IMR-90 (cell line): ENCODE data around the gene CTDSP1. TPM values are rescaled to one million over a fixed set of nuclear protein-coding genes. Genes with fewer than 3 reads are reported as not detected.

Experiments used
- microRNA-seq, 2 experiments: library from miRNA; stranded (forward) in 1 of 2; unstranded in 1 of 2; fragments of 10-50 nt in 1 of 2; fragments of <30 nt in 1 of 2; gene quantifications in 1 of 2; microRNA quantifications in 1 of 2; one replicate each; pipeline versions ENCODE3 to v1.1.0; 2013 to 2020; ENCODE audit not compliant: insufficient read depth in 1 of 2, insufficient read length in 1 of 2, unreplicated experiment in 1 of 2
- polyA plus RNA-seq, 3 experiments: library from polyadenylated mRNA; depleted of rRNA; stranded (reverse); fragments of >200 nt; gene quantifications; 2 replicates each; pipeline ENCODE4 v1.2.3, GENCODE V29; 2012; ENCODE audit warnings: low replicate concordance in 1 of 3
- small RNA-seq, 5 experiments: library from RNA; depleted of rRNA; stranded (forward); fragments of <200 nt; gene quantifications; one replicate each; pipeline ENCODE3, GENCODE V24; 2012
- total RNA-seq: library from RNA; depleted of rRNA; stranded (reverse); fragments of >200 nt; gene quantifications from 2 replicates; pipeline ENCODE4 v1.2.3, GENCODE V29; 2012; rRNA removed

CTDSP1 gene
- total and polyA plus RNA-seq, 2 of the 4 experiments (the other 2 are of a cell fraction), result 19.7 to 64.3 TPM

Small RNA genes lying within 50 kb of the gene (microRNA-seq; reads per million reads assigned to microRNA genes)
- gene MIR26B, result 2,109 to 15,553 reads per million in 2 experiments

Small RNA genes lying within 50 kb of the gene (small RNA-seq; reads per million reads assigned to genes)
- gene MIR26B, result 91.9 to 24,426 (median 8,070) reads per million in 5 experiments

Other genes with a start within 250 kb of the CTDSP1 start
- not detected in 2 replicates for gene CXCR1, start 232.9 kb upstream of the CTDSP1 start, total RNA-seq
- gene CXCR1, start 232.9 kb upstream of the CTDSP1 start, polyA plus RNA-seq (2012; rRNA removed), result not detected in 2 replicates
- gene ARPC2, start 182.7 kb upstream of the CTDSP1 start, total RNA-seq, result 635 and 696 TPM in 2 replicates
- 544 and 561 TPM in 2 replicates for gene ARPC2, start 182.7 kb upstream of the CTDSP1 start, polyA plus RNA-seq (2012; rRNA removed)
- under 0.01 TPM in 1 of 2 replicates, not detected in the other for gene GPBAR1, start 138.9 kb upstream of the CTDSP1 start, total RNA-seq
- 0.13 and 0.21 TPM in 2 replicates for gene GPBAR1, start 138.9 kb upstream of the CTDSP1 start, polyA plus RNA-seq (2012; rRNA removed)
- gene AAMP, start 129.7 kb upstream of the CTDSP1 start, total RNA-seq, result 112 and 118 TPM in 2 replicates
- gene AAMP, start 129.7 kb upstream of the CTDSP1 start, polyA plus RNA-seq (2012; rRNA removed), result 104 and 108 TPM in 2 replicates
- 19.2 and 22.2 TPM in 2 replicates for gene PNKD, start 129.3 kb upstream of the CTDSP1 start, total RNA-seq
- gene PNKD, start 129.3 kb upstream of the CTDSP1 start, polyA plus RNA-seq (2012; rRNA removed), result 68.5 and 70.1 TPM in 2 replicates
- gene TMBIM1, start 107.4 kb upstream of the CTDSP1 start, total RNA-seq, result 78.6 and 102 TPM in 2 replicates
- 81.2 and 84.6 TPM in 2 replicates for gene TMBIM1, start 107.4 kb upstream of the CTDSP1 start, polyA plus RNA-seq (2012; rRNA removed)
- gene CATIP, start 43.0 kb upstream of the CTDSP1 start, total RNA-seq, result not detected in 2 replicates
- not detected in 2 replicates for gene CATIP, start 43.0 kb upstream of the CTDSP1 start, polyA plus RNA-seq (2012; rRNA removed)
- gene SLC11A1, start 17.6 kb upstream of the CTDSP1 start, total RNA-seq, result under 0.01 TPM in 2 replicates
- 0.03 and 0.07 TPM in 2 replicates for gene SLC11A1, start 17.6 kb upstream of the CTDSP1 start, polyA plus RNA-seq (2012; rRNA removed)
- not detected in 2 replicates for gene VIL1, start 19.3 kb downstream of the CTDSP1 start, total RNA-seq
- gene VIL1, start 19.3 kb downstream of the CTDSP1 start, polyA plus RNA-seq (2012; rRNA removed), result not detected in 2 replicates
- 6.5 and 7.5 TPM in 2 replicates for gene USP37, start 168.5 kb downstream of the CTDSP1 start, total RNA-seq
- gene USP37, start 168.5 kb downstream of the CTDSP1 start, polyA plus RNA-seq (2012; rRNA removed), result 1.2 and 1.6 TPM in 2 replicates
- 70.5 and 71.0 TPM in 2 replicates for gene CNOT9, start 169.0 kb downstream of the CTDSP1 start, total RNA-seq
- gene CNOT9, start 169.0 kb downstream of the CTDSP1 start, polyA plus RNA-seq (2012; rRNA removed), result 33.1 and 35.2 TPM in 2 replicates
- gene PLCD4, start 208.0 kb downstream of the CTDSP1 start, total RNA-seq, result 1.4 and 2.0 TPM in 2 replicates
- gene PLCD4, start 208.0 kb downstream of the CTDSP1 start, polyA plus RNA-seq (2012; rRNA removed), result 1.5 and 1.9 TPM in 2 replicates